RWPE1 (cell line): Measurements from ENCODE around the gene ACTR3.

Source experiments
- CTCF ChIA-PET: fragments of 350-600 bp; sonication (Branson Sonifier 250); formaldehyde crosslinking; extraction: SDS; loops from one replicate; lab custom pipeline; 2021; lab: Yijun Ruan, JAX
- POLR2A ChIA-PET: fragments of 400-600 bp; formaldehyde crosslinking; extraction: SDS; loops from one replicate; lab custom pipeline; 2020; ENCODE audit warnings: antibody characterized with exemption; ENCODE audit not compliant: low non-redundant PET; lab: Yijun Ruan, JAX
- DNase-seq: peaks from one replicate; pipeline ENCODE4 v3.0.0; 2012; ENCODE audit warnings: low spot score
- H3K27ac ChIP-seq: fragments of 450-650 bp; 2 replicates; pipeline ENCODE4 v1.5.1; 2017
- CTCF ChIP-seq: fragments of 450-650 bp; conservative IDR thresholded peaks from 2 replicates; pipeline ENCODE4 v1.5.1; 2017; ENCODE audit warnings: low read depth, mild to moderate bottlenecking

The ACTR3 gene

GRCh38 chr2:113962692-113963480 is 73.0 kb downstream of the ACTR3 start:
- peak; percentile 35 for DNase-seq
- TF ChIP-seq CTCF = no peak
- H3K27ac ChIP-seq = no peak overlapping the region
- CTCF ChIA-PET = interaction anchor here (0.6 kb wide), 1 partner anchor 29 kb away, joined by 3 read pairs; no protein-coding TSS in a partner anchor
- POLR2A ChIA-PET = no interaction called here

- no peak overlapping the region for H3K27ac ChIP-seq
- TF ChIP-seq CTCF = no peak
- ChIA-PET CTCF (no interaction called here), POLR2A (no interaction called here)
- DNase-seq = no peak
Measured at GRCh38 chr2:113963965-113964364, 74.1 kb downstream of the ACTR3 start.

- POLR2A ChIA-PET = interaction anchor here (0.7 kb wide), 1 partner anchor 75 kb away, joined by 3 read pairs; no protein-coding TSS in a partner anchor
- H3K27ac ChIP-seq = no peak overlapping the region
- CTCF ChIA-PET = interaction anchor here (0.6 kb wide), 1 partner anchor 74 kb away, joined by 3 read pairs; no protein-coding TSS in a partner anchor
- no peak for DNase-seq
- TF ChIP-seq CTCF = no peak
Measured at GRCh38 chr2:113964436-113964835, 74.5 kb downstream of the ACTR3 start.

- CTCF ChIA-PET = interaction anchor here (0.5 to 1.0 kb wide), 2 partner anchors 67 to 586 kb away, joined by 3 read pairs; no protein-coding TSS in a partner anchor
- POLR2A ChIA-PET = interaction anchor here (0.7 kb wide), 1 partner anchor 76 kb away, joined by 3 read pairs; no protein-coding TSS in a partner anchor
Measured at GRCh38 chr2:113965228-113965627, 75.3 kb downstream of the ACTR3 start.

GRCh38 chr2:113965644-113966043 is 75.8 kb downstream of the ACTR3 start:
- 0 out of 2 replicates have a peak, but pooled peaks have one; percentile 14 for TF ChIP-seq CTCF
- H3K27ac ChIP-seq = no peak overlapping the region
- no peak for DNase-seq
- ChIA-PET POLR2A (no interaction called here), CTCF (interaction anchor here (0.5 to 1.1 kb wide), 3 partner anchors 67 to 585 kb away, joined by 3 to 4 read pairs (median 3); no protein-coding TSS in a partner anchor)

More at GRCh38 chr2:113965228-113965627, 75.3 kb downstream of the ACTR3 start:
- no peak for DNase-seq
- no peak for TF ChIP-seq CTCF
- H3K27ac ChIP-seq = no peak overlapping the region

- no peak overlapping the region for H3K27ac ChIP-seq
- ChIA-PET POLR2A (no interaction called here), CTCF (interaction anchor here (0.6 to 1.1 kb wide), 2 partner anchors 585 to 1200 kb away, joined by 4 read pairs; no protein-coding TSS in a partner anchor)
- no peak for TF ChIP-seq CTCF
- DNase-seq = no peak
Measured at GRCh38 chr2:113966171-113966570, 76.3 kb downstream of the ACTR3 start.
